ENCODE measurements around the gene MFSD11. TPM values are rescaled to one million over a fixed set of nuclear protein-coding genes. Genes with fewer than 3 reads are reported as not detected.
"Not testable (repeated sequence)": the region's sequence is repeated elsewhere in the genome, so short reads cannot be mapped to it uniquely, and the experiment has no call there.

Gene MFSD11
- total RNA-seq, 4 donors from 2014 or later = 34.1 to 53.3 (median 44.3) TPM

DNA sequence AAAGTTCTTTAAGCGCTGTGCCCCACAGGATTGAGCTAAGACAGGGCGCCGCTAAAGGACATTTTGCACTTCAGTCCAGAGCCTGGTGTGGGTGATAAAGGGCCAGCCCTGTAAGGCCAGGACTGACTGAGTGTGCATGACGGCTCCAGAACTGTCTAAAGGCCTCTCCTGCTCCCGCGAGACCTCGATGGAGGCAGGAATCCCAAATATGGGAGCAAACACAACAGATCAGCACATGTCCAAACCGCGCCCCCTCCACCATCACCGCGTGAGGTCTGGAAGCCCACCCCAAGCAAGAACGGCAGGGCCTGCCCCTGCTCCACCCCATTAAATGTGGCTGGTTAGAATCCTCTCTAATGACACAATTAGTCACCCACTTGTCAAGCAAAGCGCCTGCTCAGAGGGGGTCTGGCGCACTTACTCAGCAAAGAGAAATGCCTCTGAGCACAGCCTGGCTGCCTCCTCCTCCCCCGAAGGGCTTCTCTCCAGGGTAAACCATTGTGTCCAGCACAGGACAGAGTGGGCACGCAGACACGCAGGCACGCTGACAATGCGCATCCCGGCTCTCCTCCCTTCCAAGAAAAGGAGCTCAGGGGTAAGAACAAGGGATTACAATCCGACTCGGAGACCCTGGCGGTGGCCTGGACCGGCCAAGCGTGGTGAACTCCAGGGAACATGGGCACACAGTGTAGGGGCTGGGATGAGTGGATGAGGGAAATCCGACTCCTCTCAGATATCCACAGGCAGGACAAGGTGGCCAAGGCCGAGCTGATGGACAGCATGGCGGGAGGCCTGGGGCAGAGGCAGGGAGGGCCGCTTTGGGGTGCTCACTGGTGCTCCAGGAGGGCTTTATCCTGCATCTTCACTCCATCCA is 28.6 kb upstream of the MFSD11 start:
- TF ChIP-seq, protein P1, sequence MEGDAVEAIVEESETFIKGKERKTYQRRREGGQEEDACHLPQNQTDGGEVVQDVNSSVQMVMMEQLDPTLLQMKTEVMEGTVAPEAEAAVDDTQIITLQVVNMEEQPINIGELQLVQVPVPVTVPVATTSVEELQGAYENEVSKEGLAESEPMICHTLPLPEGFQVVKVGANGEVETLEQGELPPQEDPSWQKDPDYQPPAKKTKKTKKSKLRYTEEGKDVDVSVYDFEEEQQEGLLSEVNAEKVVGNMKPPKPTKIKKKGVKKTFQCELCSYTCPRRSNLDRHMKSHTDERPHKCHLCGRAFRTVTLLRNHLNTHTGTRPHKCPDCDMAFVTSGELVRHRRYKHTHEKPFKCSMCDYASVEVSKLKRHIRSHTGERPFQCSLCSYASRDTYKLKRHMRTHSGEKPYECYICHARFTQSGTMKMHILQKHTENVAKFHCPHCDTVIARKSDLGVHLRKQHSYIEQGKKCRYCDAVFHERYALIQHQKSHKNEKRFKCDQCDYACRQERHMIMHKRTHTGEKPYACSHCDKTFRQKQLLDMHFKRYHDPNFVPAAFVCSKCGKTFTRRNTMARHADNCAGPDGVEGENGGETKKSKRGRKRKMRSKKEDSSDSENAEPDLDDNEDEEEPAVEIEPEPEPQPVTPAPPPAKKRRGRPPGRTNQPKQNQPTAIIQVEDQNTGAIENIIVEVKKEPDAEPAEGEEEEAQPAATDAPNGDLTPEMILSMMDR (IDR thresholded peaks at IDR 0.05) = no peak
- TF ChIP-seq POLR2A (IDR thresholded peaks at IDR 0.05) = peak; percentile 38 to 86
- Histone ChIP-seq H3K4me3 (replicated peaks in 1 of 3) (peak overlapping the region in 2 of 3 donors; percentile 45 to 47), H3K36me3 (no peaks in the 10 kb centered on the region), H3K9me3 (no peaks in the 10 kb centered on the region), H3K27ac (peak overlapping the region; percentile 97 to 98 (median 98)), H3K4me1 (peaks cover 30 to 41% of the 10 kb centered on the region in 2 donors), H3K27me3 (no peaks in the 10 kb centered on the region)
- 33 to 39% methylated on average over 12 to 27 of the region's 29 CpGs for WGBS, 2 donors
- intact Hi-C loops (cut with DNase I) = no loop called here
- peak; percentile 86 to 91 for DNase-seq

DNA sequence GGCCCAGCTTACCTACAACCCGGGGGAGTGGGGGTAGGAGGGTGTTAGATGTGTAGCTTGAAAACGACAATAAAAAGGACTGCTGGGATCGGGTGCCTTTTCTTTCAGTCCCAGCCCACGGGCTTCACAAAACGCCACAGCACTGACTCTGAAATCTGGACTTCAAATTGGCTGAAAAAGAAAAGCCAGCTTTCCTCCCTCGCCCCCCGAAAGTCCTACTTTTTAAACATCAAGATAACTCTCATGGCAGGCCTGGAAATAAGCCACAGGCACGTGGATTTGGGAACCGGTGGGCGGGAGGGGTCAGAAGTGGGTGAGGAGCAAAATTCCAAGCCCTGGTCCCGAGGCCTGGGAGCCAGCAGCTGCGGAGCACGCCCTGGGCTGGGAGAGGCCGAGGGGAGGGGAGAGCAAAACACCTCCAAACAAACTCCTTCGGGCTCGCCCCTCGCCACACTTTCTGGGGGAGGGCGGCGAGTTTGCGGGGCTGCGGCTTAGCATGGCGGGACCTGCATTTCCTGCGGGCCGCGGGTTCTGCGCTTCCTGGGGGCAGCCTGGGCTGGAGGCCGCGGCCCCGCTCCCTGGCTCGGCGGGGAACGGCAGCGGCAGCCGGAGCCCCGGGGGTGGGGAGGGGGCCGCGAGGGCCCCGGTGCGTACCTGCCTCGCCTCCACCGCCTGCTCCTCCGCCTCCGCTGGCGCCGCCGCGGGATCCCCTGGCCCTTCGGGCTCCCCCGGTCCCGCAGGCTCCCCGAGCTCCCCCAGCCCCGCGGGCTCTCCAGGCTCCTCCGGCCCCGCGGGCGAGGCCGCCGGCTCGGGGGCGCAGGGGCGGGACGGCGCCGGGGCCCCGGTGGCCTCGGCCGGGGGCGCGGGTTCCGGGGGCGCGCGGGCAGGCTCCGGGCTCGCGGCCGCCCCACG is 27.7 kb upstream of the MFSD11 start:
- peak; percentile 41 to 53 for DNase-seq
- H3K9me3 ChIP-seq, H3K36me3 ChIP-seq, H3K27me3 ChIP-seq: not testable (repeated sequence)
- 5 to 10% methylated on average over 16 to 29 of the region's 79 CpGs for WGBS, 2 donors
- Histone ChIP-seq H3K4me1 (peaks cover 30 to 44% of the 10 kb centered on the region in 2 donors), H3K4me3 (replicated peaks in 1 of 3) (peak overlapping the region; percentile 21 to 47 (median 45)), H3K27ac (peak overlapping the region; percentile 97 to 98 (median 98))
- TF ChIP-seq POLR2A (IDR thresholded peaks at IDR 0.05) = peak in 1 of 2 donors; percentile 34
- intact Hi-C loops (cut with DNase I) = loop anchor here (10.0 kb wide), 2 partner anchors 85 to 155 kb away; no protein-coding TSS in a partner anchor

GRCh38 chr17:76710863-76711611 is 26.9 kb upstream of the MFSD11 start, which contains the start of gene MXRA7:
TSS of gene MXRA7 (minus strand) at chr17:76710965. CDS start at chr17:76710946, 19 bp downstream.
- no peaks in the 10 kb centered on the region for H3K9me3 ChIP-seq
- intact Hi-C loops (cut with DNase I) = loop anchor here (10.0 kb wide), 2 partner anchors 86 to 156 kb away; no protein-coding TSS in a partner anchor
- H3K27ac ChIP-seq = peak within 1 kb of the TSS; percentile 97 to 98 (median 98)
- peak; percentile 82 to 83 for DNase-seq
- no peaks in the 10 kb centered on the region for H3K27me3 ChIP-seq
- WGBS, 2 donors = 14 to 16% methylated on average over 14 to 17 of the region's 56 CpGs
- H3K4me1 ChIP-seq = peaks cover 30 to 51% of the 10 kb centered on the region in 2 donors
- TF ChIP-seq, protein P1 (IDR thresholded peaks at IDR 0.05) = no peak
- TF ChIP-seq POLR2A (IDR thresholded peaks at IDR 0.05) = peak in 1 of 2 donors; percentile 30
- peaks cover 0 to 7% of the 10 kb centered on the region in 2 donors for H3K36me3 ChIP-seq
- H3K4me3 ChIP-seq (replicated peaks in 1 of 3) = peak within 1 kb of the TSS; percentile 21 to 47 (median 45)

DNA sequence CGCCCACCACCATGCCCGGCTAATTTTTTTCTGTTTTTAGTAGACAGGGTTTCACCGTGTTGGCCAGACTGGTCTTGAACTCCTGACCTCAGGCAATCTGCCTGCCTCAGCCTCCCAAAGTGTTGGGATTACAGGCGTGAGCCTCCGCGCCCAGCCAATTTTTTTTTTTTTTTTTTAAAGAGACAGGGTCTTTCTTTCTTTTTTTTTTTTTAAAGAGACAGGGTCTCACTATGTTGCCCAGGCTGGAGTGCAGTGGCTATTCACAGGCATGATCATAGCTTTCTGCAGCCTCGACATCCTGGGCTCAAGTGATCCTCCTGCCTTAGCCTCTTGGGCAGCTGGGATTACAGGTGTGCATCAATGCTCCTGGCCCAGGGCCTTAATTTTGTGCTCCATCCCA is 25.6 kb upstream of the MFSD11 start:
- H3K27ac ChIP-seq = not testable (repeated sequence)
- intact Hi-C loops (cut with DNase I) = loop anchor here (10.0 kb wide), 2 partner anchors 88 to 158 kb away; no protein-coding TSS in a partner anchor
- WGBS, 2 donors = 74 to 79% methylated on average over 7 of the region's 7 CpGs

DNA sequence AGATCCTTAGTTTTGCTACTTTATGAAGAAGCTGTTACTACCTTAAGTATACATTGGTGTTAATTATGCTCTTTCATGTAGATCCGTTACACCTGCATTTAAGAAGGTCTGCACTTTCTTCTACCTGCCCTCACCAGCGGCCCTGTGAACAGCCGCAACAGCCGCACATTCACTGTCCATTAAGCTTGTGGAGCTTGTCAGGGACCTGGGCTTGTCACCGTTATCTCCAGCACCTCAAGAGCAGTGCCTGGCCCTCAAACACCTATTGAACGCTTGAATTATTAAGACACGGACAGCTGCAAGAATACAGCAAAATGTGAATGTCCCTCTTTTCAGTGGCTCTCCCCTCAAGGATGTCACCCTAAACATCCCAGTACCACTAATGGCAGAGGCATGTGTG is 24.2 kb upstream of the MFSD11 start:
- H3K4me3 ChIP-seq (replicated peaks in 1 of 3) = no peak overlapping the region
- peaks cover 24 to 33% of the 10 kb centered on the region in 2 donors for H3K36me3 ChIP-seq
- H3K27ac ChIP-seq = no peak overlapping the region
- WGBS, 2 donors = 93 to 97% methylated on average over 7 of the region's 7 CpGs
- peaks cover 16 to 35% of the 10 kb centered on the region in 2 donors for H3K4me1 ChIP-seq
- intact Hi-C loops (cut with DNase I) = loop anchor here (10.0 kb wide), 2 partner anchors 89 to 159 kb away; no protein-coding TSS in a partner anchor
- H3K9me3 ChIP-seq = no peaks in the 10 kb centered on the region
- TF ChIP-seq, protein P1 (IDR thresholded peaks at IDR 0.05) = no peak
- H3K27me3 ChIP-seq = no peaks in the 10 kb centered on the region
- no peak for DNase-seq

More for the DNA sequence above, 25.6 kb upstream of the MFSD11 start:
- H3K4me1 ChIP-seq = peaks cover 30 to 49% of the 10 kb centered on the region in 2 donors
- H3K9me3 ChIP-seq; DNase-seq; H3K27me3 ChIP-seq; H3K4me3 ChIP-seq (replicated peaks in 1 of 3): not testable (repeated sequence)
- H3K36me3 ChIP-seq = peaks cover 10 to 19% of the 10 kb centered on the region in 2 donors

All from thyroid gland (tissue), 4 donors.